Suprapubic skin (tissue), 3 donors: Measurements from ENCODE around the gene IQGAP2.

Experiments
- CTCF ChIP-seq, 2 donors: fragments of 200-600 bp in 1 of 2; fragments of 450-650 bp in 1 of 2; sonication (generic) in 1 of 2; IDR thresholded peaks; one replicate each; pipeline ENCODE4 v1.5.1; 2016 to 2019; ENCODE audit warnings: antibody characterized with exemption in 2 of 2, mild to moderate bottlenecking in 1 of 2, moderate library complexity in 1 of 2
- POLR2A ChIP-seq, 2 donors: fragments of 450-650 bp; IDR thresholded peaks; one replicate each; pipeline ENCODE4 v1.6.1; 2017; ENCODE audit warnings: antibody characterized with exemption in 2 of 2, mild to moderate bottlenecking in 2 of 2, moderate library complexity in 2 of 2

- TF ChIP-seq CTCF (IDR thresholded peaks at IDR 0.05): no peak
- TF ChIP-seq POLR2A (IDR thresholded peaks at IDR 0.05): no peak
Observed at GRCh38 chr5:76602094-76602726, 199.1 kb downstream of the IQGAP2 start.
